Subcutaneous abdominal adipose tissue (tissue), 5 donors: ENCODE results near the gene NEK1.
"Not testable (repeated sequence)": the region's sequence is repeated elsewhere in the genome, so short reads cannot be mapped to it uniquely, and the experiment has no call there.

Experiments used
- H3K27ac ChIP-seq: one replicate; pipeline ENCODE4 v1.7.0; 2013; ENCODE audit warnings: low read depth, mild to moderate bottlenecking, inconsistent platforms, low read length, moderate library complexity
- H3K27me3 ChIP-seq, 5 donors: one replicate each; pipeline ENCODE4 v1.7.0; 2013; ENCODE audit warnings: low read length in 5 of 5, inconsistent platforms in 1 of 5; ENCODE audit not compliant: control insufficient read depth in 5 of 5, insufficient read depth in 4 of 5
- H3K36me3 ChIP-seq, 5 donors: one replicate each; pipeline ENCODE4 v1.7.0; 2013; ENCODE audit warnings: low read length in 5 of 5; ENCODE audit not compliant: control insufficient read depth in 5 of 5, insufficient read depth in 5 of 5
- H3K4me1 ChIP-seq, 5 donors: one replicate each; pipeline ENCODE4 v1.7.0; 2013; ENCODE audit warnings: low read length in 5 of 5, mild to moderate bottlenecking in 3 of 5, moderate library complexity in 1 of 5; ENCODE audit not compliant: control insufficient read depth in 5 of 5, insufficient read depth in 5 of 5
- H3K4me3 ChIP-seq, 5 donors: one replicate each; pipeline ENCODE4 v1.7.0; 2013; ENCODE audit warnings: low read length in 5 of 5, low read depth in 1 of 5
- H3K9ac ChIP-seq, 5 donors: one replicate each; pipeline ENCODE4 v1.7.0; 2013; ENCODE audit warnings: low read length in 5 of 5, mild to moderate bottlenecking in 4 of 5, moderate library complexity in 3 of 5
- H3K9me3 ChIP-seq, 5 donors: one replicate each; pipeline ENCODE4 v1.7.0; 2013; ENCODE audit warnings: low read length in 5 of 5; ENCODE audit not compliant: control insufficient read depth in 5 of 5
- donor health status: healthy.
- donor health status: healthy.
- donor health status: healthy.
- donor health status: healthy.
- donor health status: healthy.

NEK1 gene

DNA sequence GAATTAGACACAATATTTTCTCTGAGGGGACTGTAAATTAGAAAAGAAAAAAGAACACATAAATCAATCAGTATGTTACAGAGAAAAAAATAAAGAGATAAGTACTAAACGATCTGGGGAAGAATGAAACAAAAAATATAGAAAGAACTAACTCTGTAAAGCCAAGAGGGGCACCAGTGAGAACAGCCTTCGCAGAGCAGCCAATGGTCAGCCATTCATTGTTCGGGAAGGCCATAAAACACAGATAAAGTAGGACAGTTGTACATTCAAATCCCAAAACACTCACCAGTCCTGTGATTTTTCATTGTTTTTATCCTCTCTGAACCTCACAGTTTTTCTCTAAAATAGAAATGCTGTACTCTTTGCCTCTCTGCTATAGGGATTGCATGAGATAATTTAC lies 127.9 kb downstream of the NEK1 start:
- Histone ChIP-seq H3K27ac (no peak overlapping the region), H3K9ac (peak overlapping the region in 1 of 5 donors; percentile 9), H3K4me1 (peaks cover 0 to 7% (median 0%) of the 10 kb centered on the region in 5 donors), H3K36me3 (no peaks in the 10 kb centered on the region), H3K9me3 (peaks cover 0 to 4% (median 0%) of the 10 kb centered on the region in 5 donors), H3K4me3 (no peak overlapping the region), H3K27me3 (no peaks in the 10 kb centered on the region)

- no peak overlapping the region for H3K27ac ChIP-seq
- no peak overlapping the region for H3K4me3 ChIP-seq
- no peak overlapping the region for H3K9ac ChIP-seq
- H3K4me1 ChIP-seq = no peaks in the 10 kb centered on the region
- H3K9me3 ChIP-seq = no peaks in the 10 kb centered on the region
- no peaks in the 10 kb centered on the region for H3K27me3 ChIP-seq
- peaks cover 8 to 15% (median 8%) of the 10 kb centered on the region in 5 donors for H3K36me3 ChIP-seq
Observed at GRCh38 chr4:169464080-169464479, 148.3 kb downstream of the NEK1 start.

DNA sequence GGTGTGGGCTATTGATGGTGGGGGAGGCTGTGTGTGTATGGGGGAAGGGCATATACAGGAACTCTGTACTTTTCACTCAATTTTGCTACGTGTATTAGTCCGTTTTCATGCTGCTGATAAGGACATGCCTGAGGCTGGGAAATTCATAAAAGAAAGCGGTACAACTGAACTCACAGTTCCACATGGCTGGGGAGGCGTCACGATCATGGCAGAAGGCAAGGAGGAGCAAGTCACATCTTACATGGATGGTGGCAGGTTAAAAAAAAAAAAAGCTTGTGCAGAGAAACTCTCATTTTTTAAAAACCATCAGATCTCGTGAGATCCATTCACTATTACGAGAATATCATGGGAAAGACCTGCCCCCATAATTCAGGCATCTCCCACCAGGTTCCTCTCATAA lies 152.3 kb downstream of the NEK1 start:
- Histone ChIP-seq H3K36me3 (peaks cover 8 to 15% (median 8%) of the 10 kb centered on the region in 5 donors), H3K9me3 (no peaks in the 10 kb centered on the region), H3K4me3 (no peak overlapping the region), H3K4me1 (no peaks in the 10 kb centered on the region), H3K27me3 (no peaks in the 10 kb centered on the region), H3K9ac (no peak overlapping the region), H3K27ac (no peak overlapping the region)

- Histone ChIP-seq H3K27ac (no peak overlapping the region), H3K4me3 (no peak overlapping the region), H3K9me3 (no peaks in the 10 kb centered on the region), H3K9ac (no peak overlapping the region), H3K4me1 (no peaks in the 10 kb centered on the region), H3K36me3 (peaks cover 8 to 15% (median 8%) of the 10 kb centered on the region in 5 donors), H3K27me3 (no peaks in the 10 kb centered on the region)
Observed at GRCh38 chr4:169458575-169458974, 153.8 kb downstream of the NEK1 start.

GRCh38 chr4:169452644-169453043 lies 159.7 kb downstream of the NEK1 start:
- H3K27ac ChIP-seq, H3K4me1 ChIP-seq, H3K27me3 ChIP-seq, H3K4me3 ChIP-seq, H3K9ac ChIP-seq, H3K36me3 ChIP-seq, H3K9me3 ChIP-seq: not testable (repeated sequence)

DNA sequence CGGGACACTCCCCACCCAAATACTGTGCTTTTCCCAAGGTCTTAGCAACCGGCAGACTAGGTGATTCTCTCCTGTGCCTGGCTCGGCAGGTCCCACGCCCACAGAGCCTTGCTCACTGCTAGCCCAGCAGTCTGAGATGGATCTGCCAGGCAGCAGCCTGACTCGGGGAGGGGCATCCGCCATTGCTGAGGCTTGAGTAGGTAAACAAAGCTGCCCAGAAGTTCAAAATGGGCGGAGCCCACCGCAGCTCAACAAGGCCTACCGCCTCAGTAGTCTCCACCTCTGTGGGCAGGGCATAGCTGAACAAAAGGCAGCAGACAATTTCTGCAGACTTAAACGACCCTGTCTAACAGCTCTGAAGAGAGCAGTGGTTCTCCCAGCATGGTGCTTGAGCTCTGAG lies 163.4 kb downstream of the NEK1 start:
- not testable (repeated sequence) for H3K4me1 ChIP-seq, H3K27ac ChIP-seq, H3K27me3 ChIP-seq, H3K9ac ChIP-seq, H3K4me3 ChIP-seq, H3K36me3 ChIP-seq
- peaks cover 0 to 16% (median 1%) of the 10 kb centered on the region in 5 donors for H3K9me3 ChIP-seq

DNA sequence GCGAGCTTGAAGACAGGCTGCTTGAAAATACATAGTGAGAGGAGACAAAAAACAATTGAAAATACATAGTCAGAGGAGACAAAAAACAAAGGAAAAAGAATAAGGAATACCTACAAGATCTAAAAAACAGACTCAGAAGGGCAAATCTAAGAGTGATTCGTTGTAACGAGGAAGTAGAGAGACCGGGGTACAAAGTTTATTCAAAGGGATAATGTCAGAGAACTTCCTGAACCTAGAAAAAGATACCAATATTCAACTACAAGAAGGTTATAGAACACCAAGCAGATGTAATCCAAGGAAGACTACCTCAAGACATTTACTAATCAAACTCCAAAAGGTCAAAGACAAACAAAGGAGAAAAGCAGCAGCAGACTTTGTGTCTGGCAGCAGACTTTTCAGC lies 165.6 kb downstream of the NEK1 start:
- H3K36me3 ChIP-seq = peaks cover 3 to 12% (median 6%) of the 10 kb centered on the region in 5 donors
- no peak overlapping the region for H3K27ac ChIP-seq
- H3K4me1 ChIP-seq = no peaks in the 10 kb centered on the region
- no peak overlapping the region for H3K4me3 ChIP-seq
- no peak overlapping the region for H3K9ac ChIP-seq
- peaks cover 5 to 22% (median 7%) of the 10 kb centered on the region in 5 donors for H3K9me3 ChIP-seq
- no peaks in the 10 kb centered on the region for H3K27me3 ChIP-seq

DNA sequence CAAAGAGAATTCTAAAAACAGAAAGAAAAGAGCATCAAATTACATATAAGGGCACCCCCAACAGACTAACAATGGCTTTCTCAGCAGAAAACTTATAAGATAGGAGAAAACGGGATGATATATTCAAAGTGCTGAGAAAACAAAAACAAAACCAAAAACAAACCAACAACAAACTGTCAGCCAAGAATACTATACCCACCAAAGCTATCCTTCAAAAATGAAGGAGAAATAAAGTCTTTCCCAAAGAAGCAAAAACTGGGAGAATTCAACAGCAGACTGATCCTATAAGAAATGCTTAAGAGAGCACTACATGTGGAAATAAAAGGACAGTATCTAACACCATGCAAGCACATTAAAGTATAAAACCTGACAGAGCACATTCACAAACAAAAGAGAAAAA lies 168.6 kb downstream of the NEK1 start:
- no peaks in the 10 kb centered on the region for H3K27me3 ChIP-seq
- peaks cover 3 to 12% (median 4%) of the 10 kb centered on the region in 5 donors for H3K36me3 ChIP-seq
- H3K4me3 ChIP-seq = no peak overlapping the region
- no peak overlapping the region for H3K9ac ChIP-seq
- peaks cover 0 to 18% (median 10%) of the 10 kb centered on the region in 5 donors for H3K4me1 ChIP-seq
- no peak overlapping the region for H3K27ac ChIP-seq
- peaks cover 5 to 20% (median 7%) of the 10 kb centered on the region in 5 donors for H3K9me3 ChIP-seq

- no peaks in the 10 kb centered on the region for H3K27me3 ChIP-seq
- peaks cover 0 to 9% (median 0%) of the 10 kb centered on the region in 5 donors for H3K36me3 ChIP-seq
- H3K4me1 ChIP-seq = peaks cover 0 to 18% (median 10%) of the 10 kb centered on the region in 5 donors
- H3K9ac ChIP-seq = no peak overlapping the region
- H3K9me3 ChIP-seq = peaks cover 5 to 14% (median 7%) of the 10 kb centered on the region in 5 donors
- no peak overlapping the region for H3K4me3 ChIP-seq
- H3K27ac ChIP-seq = no peak overlapping the region
Observed at GRCh38 chr4:169440446-169440845, 171.9 kb downstream of the NEK1 start.

DNA sequence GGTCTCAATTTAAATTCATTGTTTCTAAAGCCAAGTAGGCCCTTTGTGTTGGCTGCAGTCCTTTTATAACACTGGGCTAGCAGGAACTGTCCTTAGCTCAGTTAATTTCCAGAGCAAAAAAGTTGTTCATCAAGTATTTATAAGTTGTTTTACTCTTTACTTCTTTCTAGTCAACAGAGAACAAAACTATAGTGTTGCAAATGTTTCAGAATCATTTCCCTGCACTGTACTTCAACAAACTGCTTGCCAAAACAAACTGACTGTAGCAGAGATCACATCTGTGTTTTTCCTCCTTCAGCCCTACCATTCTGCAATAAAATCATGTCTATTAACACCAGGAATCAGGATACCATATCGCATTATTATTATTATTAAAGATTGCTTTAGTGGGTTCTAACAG lies 173.1 kb downstream of the NEK1 start:
- Histone ChIP-seq H3K4me1 (peaks cover 0 to 18% (median 10%) of the 10 kb centered on the region in 5 donors), H3K27ac (no peak overlapping the region), H3K27me3 (no peaks in the 10 kb centered on the region), H3K9me3 (peaks cover 0 to 7% (median 7%) of the 10 kb centered on the region in 5 donors), H3K4me3 (no peak overlapping the region), H3K36me3 (peaks cover 0 to 5% (median 0%) of the 10 kb centered on the region in 5 donors), H3K9ac (peak overlapping the region in 1 of 5 donors; percentile 19)
